Esophagus squamous epithelium (tissue), 4 donors: ENCODE data around the gene ZNF484.

ENCODE experiments used
- POLR2A ChIP-seq, 4 donors: fragments of 450-650 bp; IDR thresholded peaks; one replicate each; pipeline ENCODE4 v1.6.1; 2017; ENCODE audit warnings: antibody characterized with exemption in 4 of 4, mild to moderate bottlenecking in 4 of 4, moderate library complexity in 3 of 4
- TF ChIP-seq, protein P1 (sequence below), 6 experiments: fragments of 450-650 bp in 4 of 6; fragments of 200-600 bp in 2 of 6; sonication (generic) in 2 of 6; IDR thresholded peaks; one replicate each; pipeline ENCODE4 v1.5.1; 2016 to 2019; ENCODE audit warnings: antibody characterized with exemption in 6 of 6, mild to moderate bottlenecking in 4 of 6, moderate library complexity in 4 of 6

DNA sequence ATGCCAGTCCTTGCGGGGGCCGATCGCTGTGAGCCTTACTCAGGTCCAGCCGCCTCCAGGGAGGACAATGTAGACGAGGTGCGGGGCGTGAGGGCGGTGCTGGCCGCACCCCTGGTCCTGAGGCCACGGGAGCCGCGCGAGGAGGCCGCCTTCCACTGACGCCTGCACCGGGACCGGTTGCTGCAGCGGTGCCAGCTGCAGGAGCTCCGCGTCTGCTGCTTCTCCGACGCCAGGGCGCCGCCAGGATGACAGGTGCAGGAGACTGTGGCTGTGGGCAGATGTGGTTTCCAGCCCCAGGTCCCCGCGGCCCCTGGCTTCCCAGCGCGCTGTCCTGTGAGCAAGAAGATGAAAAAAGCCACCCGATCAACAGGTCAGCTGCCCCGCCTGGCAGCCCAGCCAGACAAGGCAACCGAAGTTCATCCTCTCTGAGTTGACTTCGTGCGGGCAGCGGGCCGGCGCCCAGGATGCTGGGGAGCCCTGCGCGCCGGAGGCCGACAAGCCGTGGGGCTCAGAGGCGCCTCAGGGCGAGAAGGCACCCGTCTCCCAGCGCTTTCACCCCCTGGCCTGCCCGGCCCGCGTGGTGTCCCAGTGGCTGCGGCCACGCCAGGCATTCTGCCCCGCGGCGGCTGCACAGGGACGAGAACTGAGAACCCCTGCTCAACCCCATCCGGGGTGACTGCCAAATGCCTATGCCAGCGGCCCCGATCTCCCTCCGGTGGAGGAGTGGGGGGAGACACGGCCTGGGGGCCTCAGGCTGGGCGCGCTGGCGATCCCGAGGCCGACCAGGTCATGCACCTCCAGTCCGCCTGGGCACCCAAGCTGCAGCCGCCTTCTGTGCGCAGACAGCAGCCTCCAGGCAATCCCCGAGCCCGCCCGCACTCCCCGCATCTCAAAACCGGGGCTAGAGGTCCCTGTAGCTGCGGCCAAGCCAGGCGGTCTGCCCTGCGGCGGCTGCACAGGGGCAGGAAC is 69.8 kb downstream of the ZNF484 start:
- TF ChIP-seq, protein P1, sequence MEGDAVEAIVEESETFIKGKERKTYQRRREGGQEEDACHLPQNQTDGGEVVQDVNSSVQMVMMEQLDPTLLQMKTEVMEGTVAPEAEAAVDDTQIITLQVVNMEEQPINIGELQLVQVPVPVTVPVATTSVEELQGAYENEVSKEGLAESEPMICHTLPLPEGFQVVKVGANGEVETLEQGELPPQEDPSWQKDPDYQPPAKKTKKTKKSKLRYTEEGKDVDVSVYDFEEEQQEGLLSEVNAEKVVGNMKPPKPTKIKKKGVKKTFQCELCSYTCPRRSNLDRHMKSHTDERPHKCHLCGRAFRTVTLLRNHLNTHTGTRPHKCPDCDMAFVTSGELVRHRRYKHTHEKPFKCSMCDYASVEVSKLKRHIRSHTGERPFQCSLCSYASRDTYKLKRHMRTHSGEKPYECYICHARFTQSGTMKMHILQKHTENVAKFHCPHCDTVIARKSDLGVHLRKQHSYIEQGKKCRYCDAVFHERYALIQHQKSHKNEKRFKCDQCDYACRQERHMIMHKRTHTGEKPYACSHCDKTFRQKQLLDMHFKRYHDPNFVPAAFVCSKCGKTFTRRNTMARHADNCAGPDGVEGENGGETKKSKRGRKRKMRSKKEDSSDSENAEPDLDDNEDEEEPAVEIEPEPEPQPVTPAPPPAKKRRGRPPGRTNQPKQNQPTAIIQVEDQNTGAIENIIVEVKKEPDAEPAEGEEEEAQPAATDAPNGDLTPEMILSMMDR (IDR thresholded peaks at IDR 0.05): no peak
- no peak for TF ChIP-seq POLR2A (IDR thresholded peaks at IDR 0.05)
